Stomach (tissue), 9 donors: ENCODE results near the gene SPHK1. TPM values are rescaled to one million over a fixed set of nuclear protein-coding genes. Genes with fewer than 3 reads are reported as not detected.

Source experiments
- DNase-seq, 2 donors: peaks; one replicate each; pipeline versions ENCODE4 v3.0.0 to v3.0.0-alpha.2; 2013 to 2019
- H3K27ac ChIP-seq, 5 donors: fragments of 200-600 bp in 4 of 5; sonication (generic) in 4 of 5; one replicate each; pipeline ENCODE4 v1.5.1; 2013 to 2019; ENCODE audit warnings: mild to moderate bottlenecking in 1 of 5, moderate library complexity in 1 of 5
- H3K27me3 ChIP-seq, 3 donors: fragments of 200-600 bp; sonication (generic); one replicate each; pipeline ENCODE4 v1.5.1; 2017 to 2019; ENCODE audit warnings: mixed run types in 1 of 3
- H3K36me3 ChIP-seq, 4 donors: fragments of 200-600 bp; sonication (generic); 1 replicate in 3 of 4; 2 replicates in 1 of 4; pipeline ENCODE4 v1.5.1; 2016 to 2019
- H3K4me1 ChIP-seq, 4 donors: fragments of 200-600 bp; sonication (generic); one replicate each; pipeline ENCODE4 v1.5.1; 2016 to 2019
- H3K4me3 ChIP-seq, 4 donors: fragments of 200-600 bp; sonication (generic) in 3 of 4; one replicate each; pipeline ENCODE4 v1.5.1; 2016 to 2019; ENCODE audit warnings: mild to moderate bottlenecking in 1 of 4
- H3K9me3 ChIP-seq, 4 donors: fragments of 200-600 bp; sonication (generic); one replicate each; pipeline ENCODE4 v1.5.1; 2016 to 2019
- EP300 ChIP-seq: sonication (generic); formaldehyde crosslinking; IDR thresholded peaks from one replicate; pipeline ENCODE4 v1.6.1; 2017; ENCODE audit warnings: antibody characterized with exemption
- POLR2A ChIP-seq, 4 donors: fragments of 450-650 bp; IDR thresholded peaks; one replicate each; pipeline ENCODE4 v1.6.1; 2016; ENCODE audit warnings: antibody characterized with exemption in 4 of 4, control low read depth in 2 of 4, mild to moderate bottlenecking in 1 of 4, moderate library complexity in 1 of 4
- POLR2AphosphoS5 ChIP-seq, 3 donors: sonication (generic); formaldehyde crosslinking; IDR thresholded peaks; one replicate each; pipeline ENCODE4 v1.6.1; 2016; ENCODE audit warnings: antibody characterized with exemption in 3 of 3
- WGBS, 5 donors: extraction: QIAGEN DNeasy Blood & Tissue Kit in 3 of 5; methylation state at CpG; one replicate each; pipeline versions ENCODE4 v1.1.5 to v1.1.7; 2013 to 2018; 5-methylcytosine and 5-hydroxymethylcytosine counted together
- intact Hi-C: fragments of 100-400 bp; cut with DNase I; formaldehyde crosslinking; loops from one replicate; pipeline ENCODE4 v1.15.1; 2023; ENCODE audit warnings: low total_unique reads
- polyA plus RNA-seq, 3 donors: library from polyadenylated mRNA; stranded (reverse); fragments of 200-250 nt; gene quantifications; one replicate each; pipeline ENCODE4 v1.2.3, GENCODE V29; 2013
- total RNA-seq, 5 donors: library from RNA; depleted of rRNA; stranded (reverse); fragments of >200 nt; gene quantifications; one replicate each; pipeline versions ENCODE4 v1.1.0 to v1.2.3, GENCODE V29; 2014 to 2016
- TF ChIP-seq, protein P1 (sequence below), 7 experiments: fragments of 450-650 bp in 4 of 7; fragments of 200-600 bp in 3 of 7; sonication (generic) in 3 of 7; IDR thresholded peaks; one replicate each; pipeline ENCODE4 v1.5.1; 2016 to 2019; ENCODE audit warnings: antibody characterized with exemption in 7 of 7, control low read depth in 2 of 7, mild to moderate bottlenecking in 1 of 7
- donor health status: healthy with polysubstance abuse.
- donor health status: Bipolar disorder and iron deficiency.
- donor health status: healthy.

The SPHK1 gene
- total and polyA plus RNA-seq, 8 donors: 0.45 to 13.9 (median 5.8) TPM; not detected in 1

GRCh38 chr17:76370261-76370993, 14.0 kb upstream of the SPHK1 start:
- DNase-seq: peak in 1 of 2 donors; percentile 47
- no peak overlapping the region for H3K4me3 ChIP-seq
- peaks cover 0 to 11% (median 8%) of the 10 kb centered on the region in 4 donors for H3K4me1 ChIP-seq
- H3K9me3 ChIP-seq: no peaks in the 10 kb centered on the region
- TF ChIP-seq EP300: no peak
- TF ChIP-seq, protein P1, sequence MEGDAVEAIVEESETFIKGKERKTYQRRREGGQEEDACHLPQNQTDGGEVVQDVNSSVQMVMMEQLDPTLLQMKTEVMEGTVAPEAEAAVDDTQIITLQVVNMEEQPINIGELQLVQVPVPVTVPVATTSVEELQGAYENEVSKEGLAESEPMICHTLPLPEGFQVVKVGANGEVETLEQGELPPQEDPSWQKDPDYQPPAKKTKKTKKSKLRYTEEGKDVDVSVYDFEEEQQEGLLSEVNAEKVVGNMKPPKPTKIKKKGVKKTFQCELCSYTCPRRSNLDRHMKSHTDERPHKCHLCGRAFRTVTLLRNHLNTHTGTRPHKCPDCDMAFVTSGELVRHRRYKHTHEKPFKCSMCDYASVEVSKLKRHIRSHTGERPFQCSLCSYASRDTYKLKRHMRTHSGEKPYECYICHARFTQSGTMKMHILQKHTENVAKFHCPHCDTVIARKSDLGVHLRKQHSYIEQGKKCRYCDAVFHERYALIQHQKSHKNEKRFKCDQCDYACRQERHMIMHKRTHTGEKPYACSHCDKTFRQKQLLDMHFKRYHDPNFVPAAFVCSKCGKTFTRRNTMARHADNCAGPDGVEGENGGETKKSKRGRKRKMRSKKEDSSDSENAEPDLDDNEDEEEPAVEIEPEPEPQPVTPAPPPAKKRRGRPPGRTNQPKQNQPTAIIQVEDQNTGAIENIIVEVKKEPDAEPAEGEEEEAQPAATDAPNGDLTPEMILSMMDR (IDR thresholded peaks at IDR 0.05): peak in 5 of 7 experiments; percentile 25 to 39 (median 28)
- TF ChIP-seq POLR2A (IDR thresholded peaks at IDR 0.05): no peak
- peak in 1 of 3 donors; percentile 41 for TF ChIP-seq POLR2AphosphoS5 (IDR thresholded peaks at IDR 0.05)
- intact Hi-C loops: no loop called here
- no peaks in the 10 kb centered on the region for H3K36me3 ChIP-seq
- peak overlapping the region in 4 of 5 donors; percentile 25 to 50 (median 44) for H3K27ac ChIP-seq
- 35 to 53% (median 46%) methylated on average over 11 of the region's 11 CpGs for WGBS, 5 donors
- H3K27me3 ChIP-seq: no peaks in the 10 kb centered on the region

DNA sequence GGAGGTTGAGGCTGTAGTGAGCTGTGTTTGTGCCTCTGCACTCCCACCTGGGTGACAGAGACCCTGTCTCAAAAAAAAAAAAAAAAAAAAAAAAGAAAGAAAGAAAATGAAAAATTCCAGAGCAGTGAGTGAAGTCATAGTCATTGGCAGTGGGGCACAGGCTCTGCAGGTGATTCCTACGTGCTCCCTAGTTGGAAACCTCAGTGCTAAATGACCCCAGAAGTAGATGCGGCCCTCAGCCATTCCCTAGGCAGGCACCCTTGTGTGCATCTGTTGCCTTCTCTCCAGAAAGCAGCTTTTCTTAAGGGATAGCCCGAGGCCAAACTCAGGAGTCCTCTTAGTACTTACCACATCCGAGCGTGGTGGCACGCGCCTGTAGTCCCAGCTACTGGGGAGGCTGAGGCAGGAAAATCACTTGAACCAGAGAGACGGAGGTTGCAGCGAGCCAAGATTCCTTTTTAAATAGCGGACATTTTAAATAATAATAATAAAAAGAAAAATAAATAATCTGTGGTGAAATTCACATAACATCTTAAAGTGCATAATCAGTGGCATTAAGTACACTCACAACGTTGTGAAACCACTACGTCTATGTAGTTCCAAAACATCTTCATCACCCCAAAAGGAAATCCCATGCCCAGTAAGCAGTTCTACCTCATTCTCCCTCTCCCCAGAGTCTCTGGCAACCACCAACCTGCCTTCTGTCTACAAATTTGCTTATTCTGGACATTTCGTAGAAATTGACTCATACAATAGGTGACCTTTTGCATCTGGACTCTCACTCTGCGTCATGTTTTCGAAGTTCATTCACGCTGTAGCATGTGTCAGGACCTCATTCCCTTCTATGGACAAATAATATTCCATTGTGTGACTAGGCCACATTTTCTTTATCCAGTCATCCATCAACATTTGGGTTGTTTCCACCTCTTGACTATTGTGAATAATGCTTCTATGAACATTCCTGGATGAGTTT, 12.5 kb upstream of the SPHK1 start:
- TF ChIP-seq POLR2A (IDR thresholded peaks at IDR 0.05) (no peak), POLR2AphosphoS5 (IDR thresholded peaks at IDR 0.05) (no peak), EP300 (no peak)
- TF ChIP-seq, protein P1 (IDR thresholded peaks at IDR 0.05): no peak
- no peak overlapping the region for H3K4me3 ChIP-seq
- DNase-seq: no peak
- peaks cover 0 to 11% (median 10%) of the 10 kb centered on the region in 4 donors for H3K4me1 ChIP-seq
- no peaks in the 10 kb centered on the region for H3K36me3 ChIP-seq
- H3K27me3 ChIP-seq: peaks cover 0 to 7% (median 0%) of the 10 kb centered on the region in 3 donors
- H3K9me3 ChIP-seq: no peaks in the 10 kb centered on the region
- H3K27ac ChIP-seq: peak overlapping the region in 1 of 5 donors; percentile 20
- 83 to 91% (median 89%) methylated on average over 16 of the region's 16 CpGs for WGBS, 5 donors
- intact Hi-C loops: no loop called here

GRCh38 chr17:76376318-76377133, 7.9 kb upstream of the SPHK1 start:
- H3K4me3 ChIP-seq: no peak overlapping the region
- H3K4me1 ChIP-seq: peaks cover 0 to 4% (median 0%) of the 10 kb centered on the region in 4 donors
- H3K27ac ChIP-seq: no peak overlapping the region
- no peaks in the 10 kb centered on the region for H3K36me3 ChIP-seq
- H3K9me3 ChIP-seq: no peaks in the 10 kb centered on the region
- WGBS, 5 donors: 53 to 64% (median 61%) methylated on average over 7 to 8 of the region's 8 CpGs
- peaks cover 0 to 7% (median 0%) of the 10 kb centered on the region in 3 donors for H3K27me3 ChIP-seq
- DNase-seq: peak in 1 of 2 donors; percentile 54
- TF ChIP-seq POLR2AphosphoS5 (IDR thresholded peaks at IDR 0.05) (no peak), POLR2A (IDR thresholded peaks at IDR 0.05) (no peak), EP300 (no peak)
- TF ChIP-seq, protein P1 (IDR thresholded peaks at IDR 0.05): no peak
- intact Hi-C loops: no loop called here
